ENCODE measurements around the gene CACNA1C. TPM values are rescaled to one million over a fixed set of nuclear protein-coding genes. Genes with fewer than 3 reads are reported as not detected.

The CACNA1C gene
- total RNA-seq, 1 experiment from 2014 or later, result not detected

- DNase-seq, result no peak
- no peak overlapping the region for H3K27ac ChIP-seq
- no peaks in the 10 kb centered on the region for H3K9me2 ChIP-seq (ENCODE audit: insufficient read depth)
- H3K36me3 ChIP-seq (ENCODE audit: low read depth), result no peaks in the 10 kb centered on the region
- ChIA-PET POLR2A (ENCODE audit: unreplicated experiment) (no interaction called here), CTCF (no interaction called here)
- peaks cover 100% of the 10 kb centered on the region for H3K27me3 ChIP-seq (ENCODE audit: insufficient read depth, low read depth)
- no peaks in the 10 kb centered on the region; the same call in 1 of the 2 replicates for H4K20me1 ChIP-seq (ENCODE audit: insufficient read depth)
- H3K4me1 ChIP-seq (replicated peaks; ENCODE audit: insufficient read depth), result no peaks in the 10 kb centered on the region
- H3F3A ChIP-seq (ENCODE audit: insufficient read depth, low read depth), result no peaks in the 10 kb centered on the region
- H3K4me3 ChIP-seq, result no peak overlapping the region
- BruUV-seq (replicated peaks), result no TSS peak
- H3K79me2 ChIP-seq (ENCODE audit: low read depth), result no peaks in the 10 kb centered on the region
- no peak overlapping the region for H3K4me2 ChIP-seq
- H3K9me3 ChIP-seq (ENCODE audit: insufficient read depth, low read depth), result no peaks in the 10 kb centered on the region
- no peak for TF ChIP-seq EZH2 (IDR thresholded peaks at IDR 0.05; ENCODE audit: low read depth)
- TF ChIP-seq CTCF (conservative IDR thresholded peaks at IDR 0.05), result no peak
- intact Hi-C loops (cut with micrococcal nuclease; ENCODE audit: unreplicated experiment), result no loop called here
- H2AFZ ChIP-seq, result no peak overlapping the region
Measured at GRCh38 chr12:2616763-2617162, 564.0 kb downstream of the CACNA1C start.

GRCh38 chr12:2617365-2617764 lies 564.6 kb downstream of the CACNA1C start:
- Histone ChIP-seq H3K4me2 (no peak overlapping the region), H3K9me2 (ENCODE audit: insufficient read depth) (no peaks in the 10 kb centered on the region), H3K4me3 (no peak overlapping the region), H3F3A (ENCODE audit: insufficient read depth, low read depth) (no peaks in the 10 kb centered on the region), H3K4me1 (replicated peaks; ENCODE audit: insufficient read depth) (no peaks in the 10 kb centered on the region), H3K9me3 (ENCODE audit: insufficient read depth, low read depth) (no peaks in the 10 kb centered on the region), H3K27ac (no peak overlapping the region), H2AFZ (no peak overlapping the region), H3K36me3 (ENCODE audit: low read depth) (no peaks in the 10 kb centered on the region), H3K27me3 (ENCODE audit: insufficient read depth, low read depth) (peaks cover 100% of the 10 kb centered on the region), H3K79me2 (ENCODE audit: low read depth) (no peaks in the 10 kb centered on the region), H4K20me1 (ENCODE audit: insufficient read depth) (no peaks in the 10 kb centered on the region; the same call in 1 of the 2 replicates)
- TF ChIP-seq EZH2 (IDR thresholded peaks at IDR 0.05; ENCODE audit: low read depth), result no peak
- no peak for TF ChIP-seq CTCF (conservative IDR thresholded peaks at IDR 0.05)
- no peak for DNase-seq
- intact Hi-C loops (cut with micrococcal nuclease; ENCODE audit: unreplicated experiment), result no loop called here
- BruUV-seq (replicated peaks), result no TSS peak
- ChIA-PET CTCF (no interaction called here), POLR2A (ENCODE audit: unreplicated experiment) (no interaction called here)

- Histone ChIP-seq H3K27me3 (ENCODE audit: insufficient read depth, low read depth) (peaks cover 100% of the 10 kb centered on the region), H3K9me3 (ENCODE audit: insufficient read depth, low read depth) (no peaks in the 10 kb centered on the region), H3F3A (ENCODE audit: insufficient read depth, low read depth) (no peaks in the 10 kb centered on the region), H3K4me2 (no peak overlapping the region), H4K20me1 (ENCODE audit: insufficient read depth) (no peaks in the 10 kb centered on the region; the same call in 1 of the 2 replicates), H3K4me3 (no peak overlapping the region), H3K9me2 (ENCODE audit: insufficient read depth) (no peaks in the 10 kb centered on the region), H2AFZ (no peak overlapping the region), H3K27ac (no peak overlapping the region), H3K79me2 (ENCODE audit: low read depth) (no peaks in the 10 kb centered on the region), H3K36me3 (ENCODE audit: low read depth) (no peaks in the 10 kb centered on the region), H3K4me1 (replicated peaks; ENCODE audit: insufficient read depth) (no peaks in the 10 kb centered on the region)
- TF ChIP-seq CTCF (conservative IDR thresholded peaks at IDR 0.05), result no peak
- no peak for TF ChIP-seq EZH2 (IDR thresholded peaks at IDR 0.05; ENCODE audit: low read depth)
- no TSS peak for BruUV-seq (replicated peaks)
- CTCF ChIA-PET, result no interaction called here
- POLR2A ChIA-PET (ENCODE audit: unreplicated experiment), result no interaction called here
- intact Hi-C loops (cut with micrococcal nuclease; ENCODE audit: unreplicated experiment), result no loop called here
- no peak for DNase-seq
Measured at GRCh38 chr12:2618291-2618995, 565.7 kb downstream of the CACNA1C start.

All from PC-9 (cell line).